Measurements from ENCODE around the gene SURF1. TPM values are rescaled to one million over a fixed set of nuclear protein-coding genes. Genes with fewer than 3 reads are reported as not detected.
"Not testable (repeated sequence)": the region's sequence is repeated elsewhere in the genome, so short reads cannot be mapped to it uniquely, and the experiment has no call there.

SURF1 gene
- total RNA-seq, 1 donor from 2014 or later: 36.3 TPM

DNA sequence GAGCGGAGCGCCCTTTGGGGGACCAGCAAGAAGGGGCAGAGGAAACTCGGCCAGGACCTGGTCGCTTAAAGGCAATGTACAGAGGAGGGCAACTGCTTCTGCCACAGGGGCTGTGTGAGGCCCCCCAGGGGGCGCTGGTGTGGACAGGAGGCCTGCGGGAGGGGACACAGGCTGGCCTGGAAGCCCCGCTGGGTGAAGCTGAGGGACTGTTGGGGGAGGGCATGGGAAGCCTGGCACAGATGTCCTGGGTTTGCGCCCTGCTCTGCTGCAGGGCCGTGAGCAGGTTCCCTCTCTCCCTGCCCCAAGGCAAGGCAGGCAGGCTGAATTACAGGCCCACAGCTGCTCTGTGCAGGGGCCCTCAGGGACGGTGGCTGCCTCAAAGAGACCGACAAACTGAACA is 13.7 kb downstream of the SURF1 start:
- DNase-seq (ENCODE audit: low spot score): no peak
- Mint-ChIP-seq H3K27ac (no peak overlapping the region), H3K4me3 (no peak overlapping the region), H3K36me3 (ENCODE audit: low read depth) (peaks cover 37% of the 10 kb centered on the region), H3K27me3 (ENCODE audit: insufficient read depth) (no peaks in the 10 kb centered on the region), H3K9me3 (no peaks in the 10 kb centered on the region), H3K4me1 (ENCODE audit: low read depth) (peaks cover 15% of the 10 kb centered on the region)
- intact Hi-C loops (cut with micrococcal nuclease): loop anchor here (10.0 kb wide), 1 partner anchor 988 kb away; the partner anchor contains the start of gene SETX

DNA sequence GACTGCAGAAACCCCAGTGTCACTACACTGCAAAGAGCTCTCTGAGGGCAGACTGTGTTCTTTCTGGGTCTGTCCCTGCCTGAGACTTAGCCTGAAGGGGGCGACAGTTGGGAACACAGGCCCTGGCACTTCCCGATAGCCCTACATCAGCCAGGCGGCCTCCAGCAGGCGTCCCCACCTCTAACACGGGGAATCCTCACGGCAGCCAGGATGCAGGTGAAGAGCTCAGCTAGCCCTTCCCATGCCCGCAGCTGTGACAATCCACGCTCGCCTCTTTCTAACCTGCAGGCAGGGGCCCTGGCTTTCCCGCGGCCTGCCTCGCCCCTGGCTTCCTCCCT is 14.2 kb downstream of the SURF1 start:
- Mint-ChIP-seq H3K4me3 (no peak overlapping the region), H3K27me3 (ENCODE audit: insufficient read depth) (no peaks in the 10 kb centered on the region), H3K4me1 (ENCODE audit: low read depth) (peaks cover 13% of the 10 kb centered on the region), H3K27ac (no peak overlapping the region), H3K9me3 (no peaks in the 10 kb centered on the region), H3K36me3 (ENCODE audit: low read depth) (peaks cover 36% of the 10 kb centered on the region)
- no peak for DNase-seq (ENCODE audit: low spot score)
- intact Hi-C loops (cut with micrococcal nuclease): loop anchor here (10.0 kb wide), 1 partner anchor 987 kb away; the partner anchor contains the start of gene SETX

DNA sequence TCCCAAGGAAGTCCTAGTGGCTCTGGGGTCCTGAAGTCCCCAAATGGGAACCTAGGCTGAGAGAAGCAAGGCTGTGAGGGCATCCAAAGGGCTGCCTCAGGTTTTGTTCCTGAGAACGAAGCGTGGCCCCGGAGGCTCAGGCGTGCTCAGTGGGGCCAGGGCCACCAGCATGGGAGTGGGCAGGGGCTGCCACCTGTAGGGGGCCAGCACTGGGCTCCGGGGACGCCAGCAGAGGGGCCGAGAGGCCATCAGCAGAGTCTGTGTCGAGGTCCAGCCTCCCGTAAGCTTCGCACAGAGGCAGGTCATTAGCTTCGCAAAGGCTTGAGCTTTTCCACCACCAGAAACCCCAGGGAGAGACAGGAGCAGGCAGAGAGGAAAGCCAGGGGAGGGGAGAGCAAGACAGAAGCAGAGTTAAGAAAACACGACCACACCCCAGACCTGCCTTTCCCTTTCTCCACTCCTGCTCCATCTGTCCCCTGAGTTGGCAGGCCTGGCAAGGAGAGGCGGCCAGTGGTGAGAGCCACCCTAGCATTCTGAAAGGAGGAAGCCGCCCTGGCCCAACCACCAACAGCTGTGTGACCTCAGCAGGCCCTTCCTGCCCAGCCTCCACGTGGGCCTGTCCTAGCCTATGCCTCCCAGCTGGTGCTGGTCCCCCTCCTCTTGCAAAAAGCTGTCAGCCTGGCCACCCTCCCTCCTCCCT is 14.8 kb downstream of the SURF1 start:
- peaks cover 8% of the 10 kb centered on the region for H3K4me1 Mint-ChIP-seq (ENCODE audit: low read depth)
- intact Hi-C loops (cut with micrococcal nuclease): loop anchor here (10.0 kb wide), 1 partner anchor 987 kb away; the partner anchor contains the start of gene SETX

DNA sequence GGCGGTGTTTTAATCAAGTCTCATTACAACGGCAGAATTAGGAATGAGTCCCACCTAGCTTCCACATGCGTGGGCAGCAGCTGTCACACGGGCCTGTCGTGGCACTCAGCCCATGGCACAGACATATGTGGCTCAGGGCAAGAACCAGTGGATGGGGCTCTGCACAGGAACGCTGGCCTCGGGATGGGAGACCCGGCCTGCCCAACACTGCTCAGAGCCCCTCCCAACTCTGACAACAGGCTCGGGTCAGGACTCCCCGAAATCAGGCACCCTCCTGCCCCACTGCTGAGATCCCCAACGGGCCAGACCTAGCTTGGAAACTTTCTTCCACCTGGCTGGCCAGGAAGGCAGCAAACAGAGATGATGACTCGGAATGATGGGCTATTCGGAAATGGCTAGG is 15.4 kb downstream of the SURF1 start:
- intact Hi-C loops (cut with micrococcal nuclease): loop anchor here (10.0 kb wide), 1 partner anchor 986 kb away; the partner anchor contains the start of gene SETX
- peaks cover 31% of the 10 kb centered on the region for H3K36me3 Mint-ChIP-seq (ENCODE audit: low read depth)
- peaks cover 2% of the 10 kb centered on the region for H3K4me1 Mint-ChIP-seq (ENCODE audit: low read depth)
- H3K4me3 Mint-ChIP-seq: no peak overlapping the region
- H3K9me3 Mint-ChIP-seq: no peaks in the 10 kb centered on the region
- no peaks in the 10 kb centered on the region for H3K27me3 Mint-ChIP-seq (ENCODE audit: insufficient read depth)
- DNase-seq (ENCODE audit: low spot score): no peak
- no peak overlapping the region for H3K27ac Mint-ChIP-seq

More for the DNA sequence above, 14.8 kb downstream of the SURF1 start:
- Mint-ChIP-seq H3K4me3 (no peak overlapping the region), H3K27me3 (ENCODE audit: insufficient read depth) (no peaks in the 10 kb centered on the region), H3K36me3 (ENCODE audit: low read depth) (peaks cover 33% of the 10 kb centered on the region), H3K27ac (no peak overlapping the region), H3K9me3 (no peaks in the 10 kb centered on the region)
- no peak for DNase-seq (ENCODE audit: low spot score)

DNA sequence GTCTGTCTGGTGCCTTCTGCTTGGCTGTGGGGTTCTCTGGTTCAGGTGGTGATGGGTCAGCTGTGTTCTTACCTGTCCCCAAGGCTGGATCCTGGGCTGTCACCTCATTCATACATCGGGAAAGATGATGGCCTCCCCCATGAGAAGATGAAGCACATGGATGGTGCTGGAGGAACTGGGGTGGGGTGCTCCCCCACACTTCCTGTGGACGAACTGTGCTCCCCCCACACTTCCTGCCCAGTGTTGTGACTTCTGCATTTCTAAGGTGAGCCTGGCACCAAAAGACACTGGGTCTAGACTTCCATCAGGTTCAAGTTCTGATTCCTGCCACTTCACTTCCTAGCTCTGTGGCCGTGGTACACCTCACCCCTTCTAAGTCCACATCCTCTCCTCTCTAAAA is 16.0 kb downstream of the SURF1 start:
- no peaks in the 10 kb centered on the region for H3K27me3 Mint-ChIP-seq (ENCODE audit: insufficient read depth)
- intact Hi-C loops (cut with micrococcal nuclease): loop anchor here (10.0 kb wide), 1 partner anchor 985 kb away; the partner anchor contains the start of gene SETX
- no peak overlapping the region for H3K27ac Mint-ChIP-seq
- peaks cover 35% of the 10 kb centered on the region for H3K36me3 Mint-ChIP-seq (ENCODE audit: low read depth)
- H3K4me1 Mint-ChIP-seq (ENCODE audit: low read depth): peaks cover 4% of the 10 kb centered on the region
- H3K9me3 Mint-ChIP-seq: no peaks in the 10 kb centered on the region
- H3K4me3 Mint-ChIP-seq: no peak overlapping the region
- no peak for DNase-seq (ENCODE audit: low spot score)

DNA sequence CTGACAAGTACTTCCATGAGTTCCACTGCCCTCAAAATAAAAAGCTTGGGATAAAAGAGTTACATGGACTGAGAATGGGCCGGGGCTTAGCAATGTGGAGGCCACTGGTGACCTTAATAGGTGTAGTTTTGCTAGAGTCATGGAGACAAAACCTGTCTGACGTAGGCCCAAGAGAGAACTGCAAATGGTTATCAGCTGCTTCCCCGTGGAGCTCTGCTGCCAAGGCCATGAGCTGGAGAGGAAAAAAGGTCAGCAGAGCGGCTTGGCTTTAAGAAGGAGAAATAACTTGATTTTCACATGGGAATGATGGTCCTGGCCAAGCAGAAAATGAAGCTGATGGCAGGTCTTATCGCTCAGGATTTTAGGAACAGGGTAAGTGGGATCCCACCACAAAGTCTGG is 16.6 kb downstream of the SURF1 start:
- intact Hi-C loops (cut with micrococcal nuclease): loop anchor here (5.0 to 10.0 kb wide), 2 partner anchors 667 to 985 kb away; partner anchors contain the start of genes GTF3C4 and SETX
- H3K36me3 Mint-ChIP-seq (ENCODE audit: low read depth): peaks cover 35% of the 10 kb centered on the region
- no peak overlapping the region for H3K27ac Mint-ChIP-seq

DNA sequence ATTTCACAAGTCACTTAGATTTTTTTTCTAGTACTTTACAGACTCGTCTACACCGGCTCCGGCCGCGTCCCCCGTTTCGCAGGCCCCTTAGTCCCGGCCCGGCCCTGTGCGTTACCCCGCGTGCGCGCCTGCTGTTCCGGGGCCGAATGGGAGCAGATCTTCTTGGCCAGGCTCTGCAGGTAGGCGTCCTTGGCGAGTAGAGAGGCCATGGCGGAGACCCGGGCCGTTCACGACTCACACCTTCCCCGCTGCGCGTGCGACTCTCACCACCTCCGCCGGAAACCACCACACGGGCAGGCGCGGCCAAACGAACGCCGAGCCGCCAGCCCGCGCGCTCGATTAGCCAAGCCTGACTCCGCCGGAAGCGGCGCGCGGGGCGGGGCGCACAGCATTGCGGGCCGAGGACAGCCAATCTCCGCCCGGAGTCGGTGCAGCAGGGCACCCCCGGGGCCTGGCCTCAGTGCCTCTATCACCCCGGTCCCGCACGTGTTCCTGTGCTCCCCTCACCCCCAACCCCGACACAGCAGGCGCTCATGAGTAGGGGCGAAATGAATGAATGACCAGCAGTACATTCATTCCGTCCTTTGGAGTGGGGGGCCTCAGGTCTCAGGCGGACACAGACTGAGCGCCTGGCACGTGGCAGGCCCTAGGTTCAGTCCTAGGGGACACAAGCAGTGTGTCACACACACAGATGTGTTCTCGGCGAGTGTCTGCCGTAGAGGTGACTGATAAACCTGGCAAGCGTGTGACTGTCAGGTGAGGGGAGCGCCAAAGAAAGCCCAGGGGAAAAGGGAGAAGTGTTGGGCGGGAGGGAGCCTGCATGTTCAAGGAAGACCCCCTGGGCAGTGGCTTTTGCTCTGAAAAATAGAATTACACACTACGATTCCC is 20.1 kb downstream of the SURF1 start, which contains the start of gene SURF6:
Gene SURF6, minus strand, starts transcription at position 265 of the 888 bp plus-strand sequence. Its CDS starts 56 bp downstream, at position 209.
- Mint-ChIP-seq H3K4me1 (ENCODE audit: low read depth) (peaks cover 16% of the 10 kb centered on the region), H3K9me3 (no peaks in the 10 kb centered on the region), H3K27ac (peak within 1 kb of the TSS; percentile 88), H3K36me3 (ENCODE audit: low read depth) (peaks cover 52% of the 10 kb centered on the region), H3K4me3 (peak within 1 kb of the TSS; percentile 96), H3K27me3 (ENCODE audit: insufficient read depth) (no peaks in the 10 kb centered on the region)
- intact Hi-C loops (cut with micrococcal nuclease): loop anchor here (1.0 to 5.0 kb wide), 8 partner anchors 12 to 664 kb away; partner anchors contain the start of genes CACFD1, GTF3C4, GTF3C5 and MED22
- DNase-seq (ENCODE audit: low spot score): peak; percentile 94

More for the DNA sequence above, 16.6 kb downstream of the SURF1 start:
- no peaks in the 10 kb centered on the region for H3K27me3 Mint-ChIP-seq (ENCODE audit: insufficient read depth)
- H3K4me3 Mint-ChIP-seq: no peak overlapping the region
- H3K4me1 Mint-ChIP-seq (ENCODE audit: low read depth): peaks cover 8% of the 10 kb centered on the region
- no peak for DNase-seq (ENCODE audit: low spot score)
- H3K9me3 Mint-ChIP-seq: no peaks in the 10 kb centered on the region

DNA sequence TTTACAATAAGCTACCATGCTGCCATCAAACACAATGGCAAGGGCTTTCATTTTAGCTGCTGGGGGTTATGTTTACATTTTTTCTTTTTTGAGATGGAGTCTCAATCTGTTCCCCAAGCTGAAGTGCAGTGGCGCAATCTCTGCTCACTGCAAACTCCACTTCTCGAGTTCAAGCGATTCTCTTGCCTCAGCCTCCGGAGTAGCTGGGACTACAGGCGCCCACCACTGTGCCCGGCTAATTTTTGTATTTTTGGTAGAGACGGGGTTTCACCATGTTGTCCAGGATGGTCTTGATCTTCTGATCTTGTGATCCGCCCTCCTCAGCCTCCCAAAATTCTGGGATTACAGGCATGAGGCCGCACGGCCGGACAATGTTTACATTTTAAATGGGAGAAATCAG is 21.4 kb downstream of the SURF1 start:
- intact Hi-C loops (cut with micrococcal nuclease): loop anchor here (5.0 kb wide), 1 partner anchor 663 kb away; the partner anchor contains the start of gene GTF3C4
- H3K36me3 Mint-ChIP-seq (ENCODE audit: low read depth): peaks cover 47% of the 10 kb centered on the region
- not testable (repeated sequence) for DNase-seq (ENCODE audit: low spot score)

DNA sequence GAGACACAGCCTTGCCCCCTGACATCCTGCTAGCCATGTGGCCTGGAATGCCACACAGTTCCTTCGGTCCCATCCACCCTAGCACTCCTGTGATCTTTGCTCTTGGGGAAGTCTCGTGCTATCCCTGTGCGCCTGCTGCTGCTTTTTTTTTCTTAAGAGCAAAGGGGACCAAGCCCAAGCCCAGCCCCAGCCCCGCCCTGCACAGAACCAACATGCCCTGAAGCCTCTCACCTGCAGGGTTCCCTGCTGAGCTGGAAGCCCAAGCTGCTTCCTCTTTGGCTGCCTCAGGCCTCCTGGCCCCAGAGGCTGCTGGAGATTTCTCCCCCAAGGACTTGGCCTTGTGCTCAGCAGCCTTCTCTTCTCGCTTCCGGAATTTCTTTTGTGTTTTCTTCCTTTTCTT is 22.1 kb downstream of the SURF1 start:
- peaks cover 16% of the 10 kb centered on the region for H3K4me1 Mint-ChIP-seq (ENCODE audit: low read depth)
- peaks cover 41% of the 10 kb centered on the region for H3K36me3 Mint-ChIP-seq (ENCODE audit: low read depth)
- intact Hi-C loops (cut with micrococcal nuclease): no loop called here
- peak overlapping the region; percentile 96 for H3K4me3 Mint-ChIP-seq
- DNase-seq (ENCODE audit: low spot score): no peak
- no peaks in the 10 kb centered on the region for H3K9me3 Mint-ChIP-seq
- H3K27me3 Mint-ChIP-seq (ENCODE audit: insufficient read depth): no peaks in the 10 kb centered on the region
- H3K27ac Mint-ChIP-seq: peak overlapping the region; percentile 47

More for the DNA sequence above, 21.4 kb downstream of the SURF1 start:
- H3K9me3 Mint-ChIP-seq; H3K27me3 Mint-ChIP-seq (ENCODE audit: insufficient read depth): not testable (repeated sequence)
- Mint-ChIP-seq H3K4me1 (ENCODE audit: low read depth) (peaks cover 16% of the 10 kb centered on the region), H3K27ac (peak overlapping the region; percentile 29), H3K4me3 (peak overlapping the region; percentile 96)

DNA sequence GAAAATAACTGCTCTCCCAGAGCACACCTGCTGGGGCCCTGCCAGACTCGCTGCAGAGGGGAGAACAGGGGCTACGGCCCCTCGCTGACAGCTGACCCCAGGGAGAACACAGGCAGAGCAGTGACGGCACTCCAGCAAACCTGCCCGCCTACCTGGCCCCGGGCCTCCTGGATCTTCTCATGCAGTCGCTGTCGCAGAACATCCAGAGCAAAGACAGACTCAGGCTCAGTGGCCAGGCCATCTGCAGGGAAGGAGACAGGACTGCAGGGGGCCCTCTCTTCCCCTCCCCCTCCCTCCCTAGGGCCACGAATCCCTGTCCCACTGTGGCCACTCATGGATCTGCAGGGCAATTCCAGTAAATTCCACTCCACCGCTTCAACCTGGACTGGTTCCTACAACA is 22.7 kb downstream of the SURF1 start:
- Mint-ChIP-seq H3K36me3 (ENCODE audit: low read depth) (peaks cover 42% of the 10 kb centered on the region), H3K27me3 (ENCODE audit: insufficient read depth) (no peaks in the 10 kb centered on the region), H3K9me3 (no peaks in the 10 kb centered on the region), H3K27ac (peak overlapping the region; percentile 47), H3K4me3 (peak overlapping the region; percentile 96), H3K4me1 (ENCODE audit: low read depth) (peaks cover 16% of the 10 kb centered on the region)
- no peak for DNase-seq (ENCODE audit: low spot score)
- intact Hi-C loops (cut with micrococcal nuclease): no loop called here

DNA sequence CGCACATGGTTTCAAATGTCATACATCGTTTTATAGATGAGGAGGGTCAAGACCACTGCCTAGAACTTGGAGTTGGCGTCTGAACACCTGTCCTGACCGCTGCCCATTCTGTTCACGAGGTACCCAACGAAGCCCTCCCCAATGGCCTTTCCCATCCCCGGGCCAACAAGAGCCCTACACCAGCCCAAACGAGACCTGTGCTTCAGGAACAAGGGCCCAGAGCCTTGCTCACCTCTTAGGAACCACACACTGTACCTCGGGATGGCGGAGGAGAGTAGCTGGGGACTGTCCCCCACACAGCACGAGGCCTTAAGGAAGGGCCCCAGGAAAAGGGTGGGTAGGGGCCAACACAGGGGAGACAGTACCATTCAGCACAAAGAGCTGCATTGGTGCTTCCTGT is 23.3 kb downstream of the SURF1 start:
- DNase-seq (ENCODE audit: low spot score): no peak
- H3K4me3 Mint-ChIP-seq: peak overlapping the region; percentile 26
- no peaks in the 10 kb centered on the region for H3K27me3 Mint-ChIP-seq (ENCODE audit: insufficient read depth)
- H3K36me3 Mint-ChIP-seq (ENCODE audit: low read depth): peaks cover 42% of the 10 kb centered on the region
- no peaks in the 10 kb centered on the region for H3K9me3 Mint-ChIP-seq
- H3K4me1 Mint-ChIP-seq (ENCODE audit: low read depth): peaks cover 16% of the 10 kb centered on the region
- intact Hi-C loops (cut with micrococcal nuclease): no loop called here
- no peak overlapping the region for H3K27ac Mint-ChIP-seq

DNA sequence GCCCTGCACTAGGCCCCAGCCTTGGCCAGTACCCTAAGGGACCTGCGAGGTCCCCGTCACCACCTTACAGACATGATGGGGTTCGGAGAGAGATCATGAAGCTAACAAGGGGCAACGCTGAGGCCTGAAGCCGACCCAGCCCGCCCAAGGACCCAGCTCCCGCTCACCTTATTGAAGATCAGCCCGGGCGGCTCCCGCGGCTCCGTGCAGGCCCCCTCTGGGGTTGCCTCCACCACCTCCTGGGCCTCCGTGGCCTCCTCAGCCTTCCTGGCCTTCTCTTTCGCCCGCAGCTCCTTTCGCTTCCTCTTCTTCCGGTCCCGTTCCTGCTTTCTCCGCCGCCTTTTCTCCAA is 23.9 kb downstream of the SURF1 start:
- H3K27me3 Mint-ChIP-seq (ENCODE audit: insufficient read depth): no peaks in the 10 kb centered on the region
- peaks cover 16% of the 10 kb centered on the region for H3K4me1 Mint-ChIP-seq (ENCODE audit: low read depth)
- no peak overlapping the region for H3K27ac Mint-ChIP-seq
- H3K4me3 Mint-ChIP-seq: no peak overlapping the region
- no peaks in the 10 kb centered on the region for H3K9me3 Mint-ChIP-seq
- DNase-seq (ENCODE audit: low spot score): no peak
- intact Hi-C loops (cut with micrococcal nuclease): no loop called here
- H3K36me3 Mint-ChIP-seq (ENCODE audit: low read depth): peaks cover 42% of the 10 kb centered on the region

Measured in activated T-helper 1 cell treated with anti-CD3 and anti-CD28 coated beads, Interleukin-12 subunit alpha, Interleukin-12 subunit beta, Interleukin-2, Interleukin-4 antibody, amounts not matched to agents 30 ng/mL and 10 ng/mL and 1 ng/mL, durations not matched to agents 14 hours and 24 hours and 36 hours (primary cell).